Measurements from ENCODE around the gene CWC27.
"Not testable (repeated sequence)": the region's sequence is repeated elsewhere in the genome, so short reads cannot be mapped to it uniquely, and the experiment has no call there.

Gene CWC27

DNA sequence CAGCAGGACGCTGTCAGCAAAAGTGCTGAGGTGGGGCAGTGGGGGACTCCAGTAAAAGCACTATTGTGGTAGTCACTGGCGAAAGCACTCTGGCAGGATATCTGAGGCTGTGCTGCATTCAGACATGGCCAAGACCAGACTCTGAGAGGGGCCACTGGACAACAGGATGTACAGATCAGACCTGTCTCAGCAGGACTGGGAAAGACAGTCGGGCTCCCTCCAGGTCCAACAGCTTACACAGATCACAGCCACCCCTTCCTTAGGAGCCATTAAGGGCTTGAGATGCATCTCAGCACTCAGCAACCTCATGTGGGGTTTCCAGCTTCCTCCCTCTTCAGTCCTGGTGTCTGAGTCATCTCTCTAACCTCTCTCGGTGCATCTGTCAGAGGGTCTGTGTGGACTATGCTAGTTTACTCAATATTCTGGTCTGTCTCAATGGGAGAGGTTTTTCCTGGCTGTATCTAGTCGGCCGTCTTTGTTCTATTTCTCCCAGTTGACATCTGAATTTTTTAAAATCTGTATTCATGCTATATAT is 154.5 kb downstream of the CWC27 start:
- no peaks in the 10 kb centered on the region for H3K79me2 ChIP-seq (ENCODE audit: control insufficient read depth, insufficient read depth, low read length)
- H3K4me1 ChIP-seq (ENCODE audit: control insufficient read depth, low read depth, low read length): no peaks in the 10 kb centered on the region
- H3K36me3 ChIP-seq (ENCODE audit: control insufficient read depth, insufficient read depth, low read length): no peaks in the 10 kb centered on the region
- H2BK15ac ChIP-seq (replicated peaks; ENCODE audit: low read depth): no peak overlapping the region
- no peak overlapping the region for H3K9ac ChIP-seq (ENCODE audit: low read length)
- H3K27me3 ChIP-seq (ENCODE audit: insufficient read depth, low read length, poor library complexity): no peaks in the 10 kb centered on the region
- H3K79me1 ChIP-seq (ENCODE audit: low read length): no peaks in the 10 kb centered on the region
- H2AK5ac ChIP-seq (ENCODE audit: low read length): no peak overlapping the region
- H3K23ac ChIP-seq (ENCODE audit: low read length): no peak overlapping the region
- no peak overlapping the region for H3K56ac ChIP-seq (ENCODE audit: low read length)
- no CpG with 5 or more reads among the region's 6 CpGs for WGBS (ENCODE audit: extremely low coverage, insufficient coverage, low lambda C conversion rate)
- no peak overlapping the region for H3K4me3 ChIP-seq (ENCODE audit: low read length)
- H3K18ac ChIP-seq (ENCODE audit: low read length): no peak overlapping the region
- H3K4ac ChIP-seq (ENCODE audit: low read depth, low read length): no peak overlapping the region
- no peak overlapping the region for H2BK5ac ChIP-seq (ENCODE audit: low read length)
- no peak overlapping the region for H4K8ac ChIP-seq (ENCODE audit: low read depth, low read length)
- H3K27ac ChIP-seq (ENCODE audit: low read depth, low read length): no peak overlapping the region
- no peak overlapping the region for H2BK120ac ChIP-seq (ENCODE audit: low read depth, low read length)
- H4K5ac ChIP-seq (ENCODE audit: low read length): no peak overlapping the region
- H3K4me2 ChIP-seq (ENCODE audit: low read length): no peak overlapping the region
- peak; percentile 53 for DNase-seq

DNA sequence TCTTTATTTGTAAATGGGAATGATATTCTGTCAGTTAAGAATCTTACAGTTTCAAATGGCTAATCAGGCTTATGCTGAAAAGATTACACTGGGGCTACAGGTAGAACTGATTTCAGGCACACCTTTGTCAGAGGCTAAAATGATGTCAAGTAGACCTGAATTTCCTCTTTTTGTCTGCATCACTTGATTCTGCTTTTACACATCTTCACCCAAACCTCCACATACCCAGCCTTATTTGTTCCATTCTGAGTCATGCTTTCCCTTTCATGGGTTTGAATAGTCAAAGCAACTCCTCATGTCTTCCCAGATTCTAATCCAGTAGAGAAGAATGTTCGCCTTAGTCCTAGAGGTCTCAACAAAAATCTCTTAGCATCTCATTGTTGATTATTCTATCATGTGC is 156.4 kb downstream of the CWC27 start:
- no CpG with 5 or more reads among the region's 1 CpG for WGBS (ENCODE audit: extremely low coverage, insufficient coverage, low lambda C conversion rate)
- Histone ChIP-seq H2BK5ac (ENCODE audit: low read length) (no peak overlapping the region), H3K18ac (ENCODE audit: low read length) (no peak overlapping the region), H2AK5ac (ENCODE audit: low read length) (no peak overlapping the region), H3K79me2 (ENCODE audit: control insufficient read depth, insufficient read depth, low read length) (no peaks in the 10 kb centered on the region), H3K4ac (ENCODE audit: low read depth, low read length) (no peak overlapping the region), H3K23ac (ENCODE audit: low read length) (no peak overlapping the region), H3K27ac (ENCODE audit: low read depth, low read length) (no peak overlapping the region), H4K8ac (ENCODE audit: low read depth, low read length) (no peak overlapping the region), H3K27me3 (ENCODE audit: insufficient read depth, low read length, poor library complexity) (no peaks in the 10 kb centered on the region), H3K9ac (ENCODE audit: low read length) (no peak overlapping the region), H3K79me1 (ENCODE audit: low read length) (no peaks in the 10 kb centered on the region), H2BK120ac (ENCODE audit: low read depth, low read length) (no peak overlapping the region), H3K56ac (ENCODE audit: low read length) (no peak overlapping the region), H3K36me3 (ENCODE audit: control insufficient read depth, insufficient read depth, low read length) (no peaks in the 10 kb centered on the region), H3K4me1 (ENCODE audit: control insufficient read depth, low read depth, low read length) (no peaks in the 10 kb centered on the region), H4K5ac (ENCODE audit: low read length) (no peak overlapping the region), H3K4me3 (ENCODE audit: low read length) (no peak overlapping the region), H3K4me2 (ENCODE audit: low read length) (no peak overlapping the region), H2BK15ac (replicated peaks; ENCODE audit: low read depth) (no peak overlapping the region)
- DNase-seq: peak; percentile 6

DNA sequence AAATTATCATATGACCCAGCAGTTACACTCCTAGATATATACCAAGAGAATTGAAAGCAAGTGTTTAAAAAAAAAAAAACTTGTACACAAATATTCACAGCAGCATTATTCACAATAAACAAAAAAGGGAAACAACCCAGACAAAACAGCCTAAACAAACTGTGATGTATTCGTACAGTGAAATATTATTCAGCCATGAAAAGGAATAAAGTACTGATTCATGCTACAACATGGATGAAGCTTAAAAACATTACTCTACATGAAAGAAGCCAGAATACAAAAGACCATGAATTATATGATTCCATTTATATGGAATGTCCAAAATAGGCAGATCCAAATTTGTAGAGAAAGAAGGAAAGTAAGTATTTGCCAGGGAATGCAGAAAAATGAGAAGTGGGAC is 161.1 kb downstream of the CWC27 start:
- Histone ChIP-seq H2BK15ac (replicated peaks; ENCODE audit: low read depth) (no peak overlapping the region), H2AK5ac (ENCODE audit: low read length) (no peak overlapping the region), H3K4me1 (ENCODE audit: control insufficient read depth, low read depth, low read length) (no peaks in the 10 kb centered on the region), H3K79me2 (ENCODE audit: control insufficient read depth, insufficient read depth, low read length) (no peaks in the 10 kb centered on the region), H2BK120ac (ENCODE audit: low read depth, low read length) (no peak overlapping the region), H3K27ac (ENCODE audit: low read depth, low read length) (no peak overlapping the region), H3K23ac (ENCODE audit: low read length) (no peak overlapping the region), H3K4me3 (ENCODE audit: low read length) (no peak overlapping the region), H3K27me3 (ENCODE audit: insufficient read depth, low read length, poor library complexity) (no peaks in the 10 kb centered on the region), H3K4me2 (ENCODE audit: low read length) (no peak overlapping the region), H3K56ac (ENCODE audit: low read length) (no peak overlapping the region), H3K36me3 (ENCODE audit: control insufficient read depth, insufficient read depth, low read length) (no peaks in the 10 kb centered on the region), H4K8ac (ENCODE audit: low read depth, low read length) (no peak overlapping the region), H3K18ac (ENCODE audit: low read length) (no peak overlapping the region), H3K9ac (ENCODE audit: low read length) (no peak overlapping the region), H3K79me1 (ENCODE audit: low read length) (no peaks in the 10 kb centered on the region), H4K5ac (ENCODE audit: low read length) (no peak overlapping the region), H2BK5ac (ENCODE audit: low read length) (no peak overlapping the region), H3K4ac (ENCODE audit: low read depth, low read length) (no peak overlapping the region)
- no peak for DNase-seq
- WGBS (ENCODE audit: extremely low coverage, insufficient coverage, low lambda C conversion rate): no CpG with 5 or more reads among the region's 1 CpG

DNA sequence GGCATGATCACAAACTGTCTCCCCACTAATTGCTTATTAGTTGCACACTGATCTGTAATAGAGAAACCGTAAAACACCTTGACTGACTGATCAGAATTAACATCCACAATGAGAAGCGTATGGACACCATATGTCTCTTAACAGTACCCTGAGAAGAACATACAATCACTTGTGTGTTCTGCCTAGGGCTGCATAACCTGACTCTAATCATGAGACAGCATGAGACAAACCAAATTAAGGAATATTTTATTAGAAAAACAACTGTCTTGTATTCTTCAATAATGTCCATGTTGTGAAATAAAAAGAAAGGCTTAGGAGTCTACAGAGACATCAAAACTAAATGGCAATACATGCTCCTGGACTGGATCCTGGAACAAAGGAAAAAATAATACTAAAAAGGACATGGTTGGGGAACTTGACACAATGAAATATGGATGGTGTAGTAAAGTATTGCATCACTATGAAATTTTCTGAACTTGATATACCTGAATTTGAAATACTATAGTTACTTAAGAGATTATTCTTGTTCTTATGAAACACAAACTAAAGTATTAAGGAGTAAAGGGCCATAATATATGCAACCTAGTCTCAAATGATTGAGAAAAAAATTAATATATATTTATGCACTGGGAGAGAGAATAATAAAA is 162.1 kb downstream of the CWC27 start:
- Histone ChIP-seq H3K4ac (ENCODE audit: low read depth, low read length) (no peak overlapping the region), H2BK15ac (replicated peaks; ENCODE audit: low read depth) (no peak overlapping the region), H3K36me3 (ENCODE audit: control insufficient read depth, insufficient read depth, low read length) (no peaks in the 10 kb centered on the region), H2AK5ac (ENCODE audit: low read length) (no peak overlapping the region), H2BK5ac (ENCODE audit: low read length) (no peak overlapping the region), H3K79me1 (ENCODE audit: low read length) (no peaks in the 10 kb centered on the region), H4K8ac (ENCODE audit: low read depth, low read length) (no peak overlapping the region), H3K4me2 (ENCODE audit: low read length) (no peak overlapping the region), H3K27ac (ENCODE audit: low read depth, low read length) (no peak overlapping the region), H3K9ac (ENCODE audit: low read length) (no peak overlapping the region), H3K4me3 (ENCODE audit: low read length) (no peak overlapping the region), H3K18ac (ENCODE audit: low read length) (no peak overlapping the region), H3K4me1 (ENCODE audit: control insufficient read depth, low read depth, low read length) (no peaks in the 10 kb centered on the region), H3K23ac (ENCODE audit: low read length) (no peak overlapping the region), H4K5ac (ENCODE audit: low read length) (no peak overlapping the region), H3K27me3 (ENCODE audit: insufficient read depth, low read length, poor library complexity) (no peaks in the 10 kb centered on the region), H3K56ac (ENCODE audit: low read length) (no peak overlapping the region), H2BK120ac (ENCODE audit: low read depth, low read length) (no peak overlapping the region), H3K79me2 (ENCODE audit: control insufficient read depth, insufficient read depth, low read length) (no peaks in the 10 kb centered on the region)
- no peak for DNase-seq
- WGBS (ENCODE audit: extremely low coverage, insufficient coverage, low lambda C conversion rate): no CpG with 5 or more reads among the region's 2 CpGs

DNA sequence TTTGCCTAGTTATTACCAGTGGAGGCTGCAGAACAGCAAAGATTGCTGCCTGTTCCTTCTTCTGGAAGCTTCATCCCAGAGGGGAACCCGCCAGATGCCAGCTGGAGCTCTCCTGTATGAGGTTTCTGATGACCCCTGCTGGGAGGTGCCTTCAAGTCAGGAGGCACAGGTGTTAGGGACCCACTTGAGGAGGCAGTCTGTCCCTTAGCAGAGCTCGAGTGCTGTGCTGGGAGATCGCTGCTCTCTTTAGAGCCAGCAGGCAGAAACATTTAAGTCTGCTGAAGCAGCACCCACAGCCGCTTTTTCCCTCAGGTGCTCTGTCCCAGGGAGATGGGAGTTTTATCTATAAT is 170.7 kb downstream of the CWC27 start:
- H4K8ac ChIP-seq (ENCODE audit: low read depth, low read length); H3K23ac ChIP-seq (ENCODE audit: low read length); H3K4ac ChIP-seq (ENCODE audit: low read depth, low read length); H2BK120ac ChIP-seq (ENCODE audit: low read depth, low read length); H3K27ac ChIP-seq (ENCODE audit: low read depth, low read length); H3K56ac ChIP-seq (ENCODE audit: low read length); H3K9ac ChIP-seq (ENCODE audit: low read length); H3K4me2 ChIP-seq (ENCODE audit: low read length); H4K5ac ChIP-seq (ENCODE audit: low read length); H3K4me3 ChIP-seq (ENCODE audit: low read length); H3K4me1 ChIP-seq (ENCODE audit: control insufficient read depth, low read depth, low read length); H3K27me3 ChIP-seq (ENCODE audit: insufficient read depth, low read length, poor library complexity); H2BK5ac ChIP-seq (ENCODE audit: low read length); H3K36me3 ChIP-seq (ENCODE audit: control insufficient read depth, insufficient read depth, low read length); H3K79me1 ChIP-seq (ENCODE audit: low read length); H2BK15ac ChIP-seq (replicated peaks; ENCODE audit: low read depth); H2AK5ac ChIP-seq (ENCODE audit: low read length); H3K79me2 ChIP-seq (ENCODE audit: control insufficient read depth, insufficient read depth, low read length): not testable (repeated sequence)
- peak; percentile 8 for DNase-seq
- peak overlapping the region; percentile 13 for H3K18ac ChIP-seq (ENCODE audit: low read length)
- WGBS (ENCODE audit: extremely low coverage, insufficient coverage, low lambda C conversion rate): no CpG with 5 or more reads among the region's 4 CpGs
